Upper lobe of right lung (tissue), 1 donor: Measurements from ENCODE around the gene SORD. TPM values are rescaled to one million over a fixed set of nuclear protein-coding genes. Genes with fewer than 3 reads are reported as not detected.

ENCODE experiments used
- ATAC-seq: fragments of 200-7000 bp; cut with Tn5 transposase; one replicate; pipeline ENCODE4 v1.9.1; 2020; ENCODE audit warnings: mild to moderate bottlenecking, moderate library complexity
- DNase-seq: peaks from one replicate; pipeline ENCODE4 v3.0.0-alpha.2; 2020
- H3K27ac ChIP-seq: fragments of 200-600 bp; one replicate; pipeline ENCODE4 v1.8.0; 2022
- H3K27me3 ChIP-seq: fragments of 200-600 bp; one replicate; pipeline ENCODE4 v1.8.0; 2022; ENCODE audit warnings: mild to moderate bottlenecking
- H3K36me3 ChIP-seq: fragments of 200-600 bp; one replicate; pipeline ENCODE4 v1.8.0; 2022
- H3K4me1 ChIP-seq: fragments of 200-600 bp; one replicate; pipeline ENCODE4 v1.8.0; 2022
- H3K4me3 ChIP-seq: fragments of 200-600 bp; one replicate; pipeline ENCODE4 v1.8.0; 2022; ENCODE audit warnings: mild to moderate bottlenecking
- H3K9me3 ChIP-seq: fragments of 200-600 bp; one replicate; pipeline ENCODE4 v1.8.0; 2022
- intact Hi-C: fragments of 100-400 bp; cut with DNase I; formaldehyde crosslinking; loops from one replicate; pipeline ENCODE4 v1.11.0; 2022
- total RNA-seq: library from RNA; stranded (reverse); fragmentation: NEBNext Ultra II Directional; extraction: Animal tissue kit (Norgen Biotek cat#: 25700); gene quantifications from one replicate; pipeline ENCODE4 v1.2.1, GENCODE V29; 2021
- TF ChIP-seq, protein P1 (sequence below): fragments of 200-600 bp; IDR thresholded peaks from one replicate; pipeline ENCODE4 v1.8.0; 2022; ENCODE audit warnings: antibody characterized with exemption
- donor health status: DM: no; HTN: yes; CAD: no; lungs with severe emphysema.

Gene SORD
- total RNA-seq, 1 donor from 2014 or later, result 7.3 TPM

GRCh38 chr15:45088801-45089711, 66.1 kb downstream of the SORD start:
- TF ChIP-seq, protein P1, sequence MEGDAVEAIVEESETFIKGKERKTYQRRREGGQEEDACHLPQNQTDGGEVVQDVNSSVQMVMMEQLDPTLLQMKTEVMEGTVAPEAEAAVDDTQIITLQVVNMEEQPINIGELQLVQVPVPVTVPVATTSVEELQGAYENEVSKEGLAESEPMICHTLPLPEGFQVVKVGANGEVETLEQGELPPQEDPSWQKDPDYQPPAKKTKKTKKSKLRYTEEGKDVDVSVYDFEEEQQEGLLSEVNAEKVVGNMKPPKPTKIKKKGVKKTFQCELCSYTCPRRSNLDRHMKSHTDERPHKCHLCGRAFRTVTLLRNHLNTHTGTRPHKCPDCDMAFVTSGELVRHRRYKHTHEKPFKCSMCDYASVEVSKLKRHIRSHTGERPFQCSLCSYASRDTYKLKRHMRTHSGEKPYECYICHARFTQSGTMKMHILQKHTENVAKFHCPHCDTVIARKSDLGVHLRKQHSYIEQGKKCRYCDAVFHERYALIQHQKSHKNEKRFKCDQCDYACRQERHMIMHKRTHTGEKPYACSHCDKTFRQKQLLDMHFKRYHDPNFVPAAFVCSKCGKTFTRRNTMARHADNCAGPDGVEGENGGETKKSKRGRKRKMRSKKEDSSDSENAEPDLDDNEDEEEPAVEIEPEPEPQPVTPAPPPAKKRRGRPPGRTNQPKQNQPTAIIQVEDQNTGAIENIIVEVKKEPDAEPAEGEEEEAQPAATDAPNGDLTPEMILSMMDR, result no peak
- intact Hi-C loops, result no loop called here
- no peak for ATAC-seq
- no peak overlapping the region for H3K4me3 ChIP-seq
- peaks cover 16% of the 10 kb centered on the region for H3K27me3 ChIP-seq
- H3K36me3 ChIP-seq, result no peaks in the 10 kb centered on the region
- no peak for DNase-seq
- H3K4me1 ChIP-seq, result no peaks in the 10 kb centered on the region
- H3K9me3 ChIP-seq, result no peaks in the 10 kb centered on the region
- no peak overlapping the region for H3K27ac ChIP-seq

DNA sequence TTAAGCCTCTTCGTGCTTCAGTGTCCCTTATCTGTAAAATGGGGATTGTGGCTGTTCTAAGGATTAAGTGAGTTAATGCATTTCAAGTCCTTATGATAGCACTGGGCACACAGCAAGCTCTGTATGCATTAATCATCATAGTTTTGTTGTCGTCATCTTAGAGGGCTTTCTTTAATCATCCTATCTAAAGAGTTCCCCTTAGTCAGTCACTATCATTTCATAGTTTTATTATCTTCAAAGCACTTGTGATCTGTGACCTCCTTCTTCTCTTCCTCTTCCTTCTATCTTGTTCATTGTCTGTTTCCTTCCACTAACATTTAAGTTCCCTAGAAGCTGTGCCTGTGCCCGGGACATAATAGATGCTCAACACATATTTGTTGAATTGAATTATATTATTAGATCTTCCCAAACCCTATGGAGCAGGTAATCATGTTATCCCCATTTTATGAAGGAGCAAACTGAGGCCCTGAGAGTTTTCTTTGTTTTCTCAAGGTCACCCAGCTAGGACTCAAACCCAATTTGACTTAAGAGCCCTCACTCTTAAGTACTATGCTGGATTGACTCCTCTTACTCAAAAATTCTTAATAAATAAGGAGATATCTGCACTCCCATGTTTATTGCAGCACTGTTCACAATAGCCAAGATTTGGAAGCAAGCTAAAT, 66.8 kb downstream of the SORD start:
- Histone ChIP-seq H3K36me3 (no peaks in the 10 kb centered on the region), H3K27me3 (peaks cover 16% of the 10 kb centered on the region), H3K4me1 (no peaks in the 10 kb centered on the region), H3K4me3 (no peak overlapping the region), H3K9me3 (no peaks in the 10 kb centered on the region), H3K27ac (no peak overlapping the region)
- no peak for ATAC-seq
- TF ChIP-seq, protein P1, result no peak
- intact Hi-C loops, result no loop called here
- DNase-seq, result no peak

GRCh38 chr15:45091161-45091560, 68.2 kb downstream of the SORD start:
- peaks cover 5% of the 10 kb centered on the region for H3K27me3 ChIP-seq
- TF ChIP-seq, protein P1, result no peak
- H3K27ac ChIP-seq, result no peak overlapping the region
- no peaks in the 10 kb centered on the region for H3K9me3 ChIP-seq
- H3K4me1 ChIP-seq, result no peaks in the 10 kb centered on the region
- ATAC-seq (no peak), DNase-seq (no peak)
- no peak overlapping the region for H3K4me3 ChIP-seq
- intact Hi-C loops, result no loop called here
- no peaks in the 10 kb centered on the region for H3K36me3 ChIP-seq

- H3K27me3 ChIP-seq, result peaks cover 3% of the 10 kb centered on the region
- intact Hi-C loops, result no loop called here
- H3K27ac ChIP-seq, result no peak overlapping the region
- no peak for ATAC-seq
- H3K4me3 ChIP-seq, result no peak overlapping the region
- H3K9me3 ChIP-seq, result no peaks in the 10 kb centered on the region
- no peak for DNase-seq
- H3K36me3 ChIP-seq, result no peaks in the 10 kb centered on the region
- no peaks in the 10 kb centered on the region for H3K4me1 ChIP-seq
- TF ChIP-seq, protein P1, result no peak
Observed at GRCh38 chr15:45091576-45091975, 68.6 kb downstream of the SORD start.

- Histone ChIP-seq H3K4me1 (no peaks in the 10 kb centered on the region), H3K9me3 (no peaks in the 10 kb centered on the region), H3K27ac (no peak overlapping the region), H3K4me3 (no peak overlapping the region), H3K27me3 (peaks cover under 1% of the 10 kb centered on the region), H3K36me3 (no peaks in the 10 kb centered on the region)
- DNase-seq (no peak), ATAC-seq (no peak)
- intact Hi-C loops, result no loop called here
- TF ChIP-seq, protein P1, result no peak
Observed at GRCh38 chr15:45093013-45093412, 70.0 kb downstream of the SORD start.
